ENCODE results near the gene PRDM10.
A peak's percentile ranks its signal among the peaks of the same experiment; 100 is the strongest.
"Not testable (repeated sequence)": the region's sequence is repeated elsewhere in the genome, so short reads cannot be mapped to it uniquely, and the experiment has no call there.

The PRDM10 gene

DNA sequence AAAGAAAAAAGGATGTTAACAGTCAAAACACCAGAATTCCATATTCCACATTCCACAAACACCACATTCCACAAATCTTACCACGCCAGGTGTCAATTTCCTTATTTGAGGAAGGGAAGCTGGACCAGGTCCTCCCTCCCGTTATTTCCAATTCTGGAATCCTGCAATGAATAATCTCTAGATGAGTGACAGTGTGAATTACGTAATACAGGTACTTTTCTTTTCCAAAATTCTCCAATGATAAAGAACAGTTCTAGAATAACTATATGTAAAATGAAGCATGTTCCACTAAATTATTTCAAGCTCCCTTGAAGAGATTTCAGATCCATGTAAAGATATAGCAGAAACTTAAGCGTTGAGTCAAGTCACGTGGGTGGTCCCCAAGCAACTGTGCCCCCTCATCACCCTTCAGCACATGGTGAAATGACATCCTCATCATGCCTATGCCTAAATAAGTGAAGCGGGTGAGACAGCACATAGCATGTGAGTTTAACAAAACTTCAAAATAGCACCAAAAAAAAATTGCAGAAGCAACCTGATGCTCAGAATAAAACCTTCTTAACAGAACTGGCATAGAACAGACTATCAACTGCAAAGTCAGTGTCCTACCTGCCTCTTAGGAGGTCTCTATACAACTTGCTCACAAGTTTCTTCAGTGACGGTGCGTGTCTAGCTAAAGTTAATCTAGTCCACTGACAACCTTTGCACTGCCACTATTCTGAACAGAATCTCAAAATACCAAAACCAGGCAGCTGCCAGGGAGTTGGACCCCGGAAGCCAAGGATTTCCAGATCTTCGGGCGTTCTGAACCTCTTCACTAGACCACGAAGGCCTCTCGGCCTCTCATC is 108.1 kb downstream of the PRDM10 start:
- no peak for DNase-seq

DNA sequence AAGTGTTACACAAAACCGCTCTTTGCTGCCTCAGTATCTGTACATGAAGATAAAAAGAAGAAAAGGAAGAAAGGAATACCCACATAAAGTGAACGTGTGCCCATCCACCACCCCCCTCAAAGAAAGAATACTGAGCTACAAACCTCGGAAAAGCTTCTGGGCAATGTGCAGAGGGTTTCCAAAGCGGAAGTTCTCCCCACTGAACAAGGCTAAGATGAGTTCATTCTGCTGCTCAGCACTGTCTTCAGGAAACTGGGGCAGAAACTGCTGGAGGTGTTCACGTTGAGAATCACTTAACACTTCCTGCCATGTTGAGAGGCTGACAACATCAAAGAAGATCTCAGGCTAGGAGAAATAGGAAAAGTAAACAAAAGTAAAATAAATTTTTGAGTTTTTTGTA is 114.2 kb downstream of the PRDM10 start:
- no peak for DNase-seq

GRCh38 chr11:129885381-129885780 is 117.3 kb downstream of the PRDM10 start:
- no peak for DNase-seq

DNA sequence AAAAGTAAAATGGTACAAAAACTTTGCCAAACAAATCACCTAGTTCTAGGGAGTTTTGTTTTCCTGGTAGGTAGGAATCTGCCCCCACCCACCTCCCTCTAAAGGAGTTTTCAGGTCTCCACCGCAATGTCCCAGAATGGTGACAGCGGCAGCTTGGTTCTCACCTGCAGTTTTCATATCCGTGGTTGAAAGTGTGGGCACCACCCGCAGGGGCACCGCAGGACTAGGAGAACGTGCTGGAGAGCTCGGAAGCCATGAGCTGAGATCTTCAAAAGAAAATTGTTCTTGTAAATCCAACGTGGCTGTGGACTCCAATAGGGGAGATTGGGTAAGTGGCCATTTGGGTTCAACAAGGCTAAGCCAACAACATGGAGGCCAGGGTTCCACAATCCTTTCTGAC is 118.1 kb downstream of the PRDM10 start:
- DNase-seq, result no peak

- peak; percentile 1 for DNase-seq
Observed at GRCh38 chr11:129881570-129882170, 121.0 kb downstream of the PRDM10 start.

- no peak for DNase-seq
Observed at GRCh38 chr11:129880311-129880710, 122.3 kb downstream of the PRDM10 start.

DNA sequence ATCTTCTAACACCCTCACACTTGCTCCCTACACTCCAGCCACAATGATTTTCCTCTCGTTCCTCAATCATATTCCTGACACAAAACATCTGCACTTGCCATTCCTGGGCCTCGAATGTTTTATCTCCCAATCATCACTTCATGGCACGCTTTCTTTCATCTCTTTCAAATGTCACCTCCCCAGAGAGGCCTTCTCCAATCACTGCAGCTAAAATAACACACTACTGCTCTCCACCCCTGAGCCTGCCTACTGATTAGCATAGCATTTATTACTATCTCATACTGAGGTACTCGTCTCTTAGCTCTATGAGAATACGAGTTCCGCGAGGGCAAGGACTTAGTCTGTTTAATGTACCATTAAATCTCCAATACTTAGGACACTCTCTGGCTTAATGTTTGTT is 130.7 kb downstream of the PRDM10 start:
- no peak for DNase-seq

DNA sequence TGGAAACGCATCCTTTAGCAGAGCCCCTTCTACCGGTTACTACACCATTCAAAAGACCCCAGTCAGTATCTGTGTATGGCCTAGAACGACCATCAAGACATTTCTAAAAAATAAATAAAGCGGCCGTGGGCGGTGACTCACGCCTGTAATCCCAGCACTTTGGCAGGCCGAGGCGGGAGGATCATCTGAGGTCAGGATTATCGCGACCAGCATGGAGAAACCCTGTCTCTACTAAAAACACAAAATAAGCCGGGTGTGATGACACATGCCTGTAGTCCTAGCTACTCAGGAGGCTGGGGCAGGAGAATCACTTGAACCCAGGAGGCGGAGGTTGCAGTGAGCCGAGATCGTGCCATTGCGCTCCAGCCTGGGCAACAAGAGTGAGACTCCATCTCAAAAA is 134.0 kb downstream of the PRDM10 start:
- DNase-seq, result not testable (repeated sequence)

GRCh38 chr11:129866311-129866710 is 136.3 kb downstream of the PRDM10 start:
- no peak for DNase-seq

- DNase-seq, result no peak
Observed at GRCh38 chr11:129865701-129866100, 136.9 kb downstream of the PRDM10 start.

DNA sequence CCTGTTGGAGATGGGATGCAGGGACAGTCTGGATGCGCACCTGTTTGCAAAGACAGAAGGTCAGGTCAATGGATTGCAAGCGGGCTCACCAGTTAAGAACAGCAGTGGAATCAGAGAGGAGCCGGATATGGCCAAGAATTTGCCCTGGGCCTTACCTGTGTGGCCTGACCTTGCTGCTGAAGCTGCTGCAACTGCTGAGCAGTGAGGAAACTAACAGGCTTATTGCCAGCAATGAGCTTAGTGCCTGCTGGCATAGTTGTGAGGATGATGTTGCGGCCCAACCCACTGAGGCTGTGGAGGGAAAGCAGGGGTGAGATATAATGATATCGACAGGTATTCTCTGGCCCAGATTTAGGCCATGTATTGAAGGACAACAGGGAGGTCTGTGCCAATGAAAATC is 137.8 kb downstream of the PRDM10 start:
- no peak for DNase-seq

GRCh38 chr11:129861702-129862522 is 140.7 kb downstream of the PRDM10 start:
- DNase-seq, result no peak

DNA sequence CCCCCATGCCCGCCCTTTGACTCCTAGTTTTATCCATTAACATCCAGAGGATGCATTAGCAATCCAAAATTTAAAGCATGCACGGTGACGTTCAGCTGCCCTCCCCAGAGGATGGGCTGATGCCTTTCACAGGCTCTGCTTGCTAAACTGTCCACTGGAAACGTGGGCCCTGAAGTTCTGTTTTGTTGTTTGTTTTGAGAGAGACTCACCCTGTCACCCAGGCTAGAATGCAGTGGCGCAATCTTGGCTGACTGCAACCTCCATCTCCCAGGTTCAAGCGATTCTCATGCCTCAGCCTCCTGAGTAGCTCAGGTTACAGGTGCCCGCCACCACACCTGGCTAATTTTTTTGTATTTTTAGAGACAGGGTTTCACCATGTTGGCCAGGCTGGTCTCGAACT is 146.6 kb downstream of the PRDM10 start:
- no peak for DNase-seq

- no peak for DNase-seq
Observed at GRCh38 chr11:129855086-129855485, 147.5 kb downstream of the PRDM10 start.

DNA sequence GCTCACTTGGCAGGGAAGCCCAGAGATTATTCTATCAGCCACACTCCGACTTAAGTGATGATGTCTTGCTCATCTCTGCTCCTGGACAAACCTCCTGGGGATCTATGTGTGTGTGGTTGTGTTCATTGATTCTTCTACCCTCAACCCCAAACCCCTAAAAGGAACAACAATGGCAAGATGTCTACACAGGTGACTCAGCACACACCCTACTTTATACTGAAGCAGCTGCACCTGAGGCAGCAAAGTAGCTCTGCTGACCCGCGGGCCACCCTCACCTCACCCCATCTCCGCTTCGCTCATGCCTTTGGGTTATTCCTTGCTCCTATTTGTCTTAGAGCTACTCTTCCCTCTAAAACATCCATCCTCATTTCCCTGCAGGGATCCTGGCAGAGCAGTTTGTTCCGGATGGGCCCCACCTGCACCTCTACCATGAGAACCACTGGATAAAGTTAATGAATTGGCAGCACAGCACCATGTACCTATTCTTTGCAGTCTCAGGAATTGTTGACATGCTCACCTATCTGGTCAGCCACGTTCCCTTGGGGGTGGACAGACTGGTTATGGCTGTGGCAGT is 148.3 kb downstream of the PRDM10 start:
- peak; percentile 57 for DNase-seq

- DNase-seq, result peak; percentile 97
Observed at GRCh38 chr11:129853518-129854231, 149.0 kb downstream of the PRDM10 start.

DNA sequence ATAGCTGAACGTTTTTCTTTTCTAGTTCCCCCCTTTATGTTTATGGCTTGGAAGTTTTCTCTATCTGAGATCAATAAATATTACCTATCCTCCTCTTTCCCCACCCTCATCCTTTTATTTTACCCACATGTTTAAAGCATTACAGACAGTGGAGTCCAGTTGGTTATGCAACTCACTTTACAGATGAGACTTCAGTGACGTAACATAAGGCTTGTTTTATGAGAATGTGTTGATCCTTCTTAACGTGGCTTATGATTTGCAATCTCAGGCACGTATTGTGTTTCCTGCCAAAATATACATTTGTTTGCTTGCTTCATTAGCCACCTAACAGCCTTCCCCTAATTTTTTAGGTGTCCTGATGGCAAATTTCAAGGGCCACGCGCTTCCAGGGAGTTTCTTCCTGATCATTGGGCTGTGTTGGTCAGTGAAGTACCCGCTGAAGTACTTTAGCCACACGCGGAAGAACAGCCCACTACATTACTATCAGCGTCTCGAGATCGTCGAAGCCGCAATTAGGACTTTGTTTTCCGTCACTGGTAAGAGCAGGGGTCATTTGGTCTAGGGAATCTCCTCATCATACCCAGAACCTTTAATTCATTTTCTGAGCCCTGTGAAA is 150.4 kb downstream of the PRDM10 start:
- no peak for DNase-seq
